D721Med (cell line): ENCODE data around the gene ZNF443.

ENCODE experiments used
- DNase-seq: peaks from one replicate; pipeline ENCODE4 v3.0.0; 2011; ENCODE audit warnings: low spot score; ENCODE audit not compliant: insufficient read length
- FAIRE-seq: peaks from 2 replicates; lab custom pipeline; 2011; peaks lifted over from hg19 to GRCh38; lab: Jason Lieb, UNC
- TF ChIP-seq, protein P1 (sequence below): IDR thresholded peaks from 2 replicates; pipeline ENCODE4 v1.5.1; 2012; ENCODE audit warnings: mild to moderate bottlenecking, control low read depth; ENCODE audit not compliant: insufficient read depth; ENCODE audit errors: missing control alignments

The ZNF443 gene

DNA sequence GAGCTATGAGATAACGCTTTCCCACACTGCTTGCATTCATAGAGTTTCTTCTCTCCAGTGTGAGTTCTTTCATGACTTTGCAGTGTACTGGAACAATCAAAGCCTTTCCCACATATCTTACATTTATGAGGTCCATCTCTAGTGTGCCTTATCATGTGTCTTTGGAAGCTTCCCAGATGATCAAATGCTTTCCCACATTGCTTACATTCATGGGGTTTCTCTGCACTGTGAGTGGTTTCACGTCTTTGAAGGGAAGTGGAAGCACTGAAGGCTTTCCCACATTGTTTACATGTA lies 60.4 kb downstream of the ZNF443 start:
- DNase-seq, result no peak
- TF ChIP-seq, protein P1, sequence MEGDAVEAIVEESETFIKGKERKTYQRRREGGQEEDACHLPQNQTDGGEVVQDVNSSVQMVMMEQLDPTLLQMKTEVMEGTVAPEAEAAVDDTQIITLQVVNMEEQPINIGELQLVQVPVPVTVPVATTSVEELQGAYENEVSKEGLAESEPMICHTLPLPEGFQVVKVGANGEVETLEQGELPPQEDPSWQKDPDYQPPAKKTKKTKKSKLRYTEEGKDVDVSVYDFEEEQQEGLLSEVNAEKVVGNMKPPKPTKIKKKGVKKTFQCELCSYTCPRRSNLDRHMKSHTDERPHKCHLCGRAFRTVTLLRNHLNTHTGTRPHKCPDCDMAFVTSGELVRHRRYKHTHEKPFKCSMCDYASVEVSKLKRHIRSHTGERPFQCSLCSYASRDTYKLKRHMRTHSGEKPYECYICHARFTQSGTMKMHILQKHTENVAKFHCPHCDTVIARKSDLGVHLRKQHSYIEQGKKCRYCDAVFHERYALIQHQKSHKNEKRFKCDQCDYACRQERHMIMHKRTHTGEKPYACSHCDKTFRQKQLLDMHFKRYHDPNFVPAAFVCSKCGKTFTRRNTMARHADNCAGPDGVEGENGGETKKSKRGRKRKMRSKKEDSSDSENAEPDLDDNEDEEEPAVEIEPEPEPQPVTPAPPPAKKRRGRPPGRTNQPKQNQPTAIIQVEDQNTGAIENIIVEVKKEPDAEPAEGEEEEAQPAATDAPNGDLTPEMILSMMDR, result no peak
- FAIRE-seq, result no peak

DNA sequence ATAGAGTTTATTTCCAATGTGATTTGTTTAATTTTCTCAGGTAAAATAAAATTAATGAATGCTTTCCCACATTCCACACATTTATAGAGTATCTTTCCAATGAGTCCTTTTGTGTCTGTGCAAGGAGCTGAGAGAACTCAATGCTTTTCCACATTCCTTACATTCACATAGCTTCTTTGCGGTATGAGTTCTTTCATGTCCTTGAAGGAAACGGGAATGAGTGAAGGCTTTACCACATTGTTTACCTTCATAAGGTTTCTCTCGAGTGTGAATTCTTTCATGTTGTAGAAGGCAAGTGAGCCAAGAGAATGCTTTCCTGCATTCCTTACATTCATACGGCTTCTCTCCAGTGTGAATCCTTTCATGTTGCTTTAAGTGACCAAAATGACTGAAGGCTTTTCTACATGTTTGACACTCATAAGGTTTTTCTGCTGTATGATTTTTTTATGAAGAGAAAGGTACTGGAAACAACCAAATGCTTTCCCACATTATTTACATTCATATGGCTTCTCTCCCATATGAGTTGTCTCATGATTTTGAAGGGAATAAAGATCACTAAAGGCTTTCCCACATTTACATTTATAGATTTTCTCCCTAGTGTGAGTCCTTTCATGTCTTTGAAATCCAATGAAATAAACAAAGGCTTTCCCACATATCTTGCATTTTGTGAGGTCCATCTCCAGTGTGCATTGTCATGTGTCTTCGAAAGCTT lies 60.9 kb downstream of the ZNF443 start:
- TF ChIP-seq, protein P1, result no peak
- DNase-seq (no peak), FAIRE-seq (no peak)
